ENCODE measurements around the gene FSHR. TPM values are rescaled to one million over a fixed set of nuclear protein-coding genes. Genes with fewer than 3 reads are reported as not detected.

FSHR gene
- total RNA-seq, 4 donors from 2014 or later, result not detected

- WGBS, 2 donors (ENCODE audit: low coverage in 1 of 2), result 59 to 80% methylated on average over 6 to 7 of the region's 7 CpGs
- in situ Hi-C loops (cut with MboI; ENCODE audit: low pct_ligation_motif_present in 1 of 4, low pct_unique_long_range_greater_than_20kb in 1 of 4, low sequenced_read_pairs in 3 of 4) (no loop called here), intact Hi-C loops (cut with DNase I; ENCODE audit: low total_unique reads) (no loop called here)
- Histone ChIP-seq H3K27ac (no peak overlapping the region), H3K36me3 (no peaks in the 10 kb centered on the region), H3K4me1 (no peaks in the 10 kb centered on the region), H3K9me3 (no peaks in the 10 kb centered on the region), H3K27me3 (no peaks in the 10 kb centered on the region), H3K4me3 (no peak overlapping the region)
- DNase-seq, result no peak
- TF ChIP-seq POLR2A (IDR thresholded peaks at IDR 0.05) (no peak), POLR2AphosphoS5 (IDR thresholded peaks at IDR 0.05) (no peak), EP300 (IDR thresholded peaks at IDR 0.05; ENCODE audit: low read depth) (no peak), CTCF (IDR thresholded peaks at IDR 0.05) (no peak)
Measured at GRCh38 chr2:49154891-49155290, 576 bp upstream of the FSHR start.

GRCh38 chr2:49153252-49153651, 1.1 kb downstream of the FSHR start:
- H3K27ac ChIP-seq, result no peak overlapping the region
- WGBS, 2 donors (ENCODE audit: low coverage in 1 of 2), result 66 to 69% methylated on average over 2 of the region's 2 CpGs
- TF ChIP-seq POLR2A (IDR thresholded peaks at IDR 0.05) (no peak), CTCF (IDR thresholded peaks at IDR 0.05) (no peak), EP300 (IDR thresholded peaks at IDR 0.05; ENCODE audit: low read depth) (no peak), POLR2AphosphoS5 (IDR thresholded peaks at IDR 0.05) (no peak)
- H3K36me3 ChIP-seq, result no peaks in the 10 kb centered on the region
- no peak for DNase-seq
- no peaks in the 10 kb centered on the region for H3K4me1 ChIP-seq
- no peaks in the 10 kb centered on the region for H3K9me3 ChIP-seq
- intact Hi-C loops (cut with DNase I; ENCODE audit: low total_unique reads) (no loop called here), in situ Hi-C loops (cut with MboI; ENCODE audit: low pct_ligation_motif_present in 1 of 4, low pct_unique_long_range_greater_than_20kb in 1 of 4, low sequenced_read_pairs in 3 of 4) (no loop called here)
- no peak overlapping the region for H3K4me3 ChIP-seq
- no peaks in the 10 kb centered on the region for H3K27me3 ChIP-seq

- TF ChIP-seq POLR2A (IDR thresholded peaks at IDR 0.05) (no peak), CTCF (IDR thresholded peaks at IDR 0.05) (no peak), EP300 (IDR thresholded peaks at IDR 0.05; ENCODE audit: low read depth) (no peak), POLR2AphosphoS5 (IDR thresholded peaks at IDR 0.05) (no peak)
- DNase-seq, result no peak
- H3K27ac ChIP-seq, result no peak overlapping the region
- H3K27me3 ChIP-seq, result no peaks in the 10 kb centered on the region
- intact Hi-C loops (cut with DNase I; ENCODE audit: low total_unique reads) (no loop called here), in situ Hi-C loops (cut with MboI; ENCODE audit: low pct_ligation_motif_present in 1 of 4, low pct_unique_long_range_greater_than_20kb in 1 of 4, low sequenced_read_pairs in 3 of 4) (no loop called here)
- no peaks in the 10 kb centered on the region for H3K4me1 ChIP-seq
- H3K9me3 ChIP-seq, result no peaks in the 10 kb centered on the region
- H3K4me3 ChIP-seq, result no peak overlapping the region
- H3K36me3 ChIP-seq, result no peaks in the 10 kb centered on the region
Measured at GRCh38 chr2:49152824-49153223, 1.5 kb downstream of the FSHR start.

GRCh38 chr2:49146401-49146800, 7.9 kb downstream of the FSHR start:
- no peak for DNase-seq
- Histone ChIP-seq H3K9me3 (no peaks in the 10 kb centered on the region), H3K27ac (no peak overlapping the region), H3K4me1 (no peaks in the 10 kb centered on the region), H3K4me3 (no peak overlapping the region), H3K27me3 (no peaks in the 10 kb centered on the region), H3K36me3 (no peaks in the 10 kb centered on the region)
- TF ChIP-seq POLR2A (IDR thresholded peaks at IDR 0.05) (no peak), POLR2AphosphoS5 (IDR thresholded peaks at IDR 0.05) (no peak), EP300 (IDR thresholded peaks at IDR 0.05; ENCODE audit: low read depth) (no peak), CTCF (IDR thresholded peaks at IDR 0.05) (no peak)
- in situ Hi-C loops (cut with MboI; ENCODE audit: low pct_ligation_motif_present in 1 of 4, low pct_unique_long_range_greater_than_20kb in 1 of 4, low sequenced_read_pairs in 3 of 4), result no loop called here
- intact Hi-C loops (cut with DNase I; ENCODE audit: low total_unique reads), result no loop called here
- 71 to 93% methylated on average over 2 to 3 of the region's 3 CpGs for WGBS, 2 donors (ENCODE audit: low coverage in 1 of 2)
